ENCODE results near the gene AP2A1.
A peak's percentile ranks its signal among the peaks of the same experiment; 100 is the strongest.

GRCh38 chr19:49809160-49809940 lies 42.5 kb downstream of the AP2A1 start:
- TF ChIP-seq CTCF (IDR thresholded peaks at IDR 0.05) (peak in 1 of 3 donors; percentile 21), POLR2A (IDR thresholded peaks at IDR 0.05) (no peak)
